ENCODE results near the gene GTPBP4.

Gene GTPBP4

GRCh38 chr10:974038-974784, 14.0 kb upstream of the GTPBP4 start:
- Histone ChIP-seq H3K36me3 (ENCODE audit: low read depth) (no peaks in the 10 kb centered on the region), H3K4me1 (ENCODE audit: insufficient read depth, poor library complexity, severe bottlenecking) (no peaks in the 10 kb centered on the region), H3K4me3 (ENCODE audit: severe bottlenecking) (no peak overlapping the region), H3K27me3 (ENCODE audit: insufficient read depth, poor library complexity, severe bottlenecking) (no peaks in the 10 kb centered on the region), H3K9me3 (ENCODE audit: severe bottlenecking) (peaks cover 3% of the 10 kb centered on the region), H3K27ac (ENCODE audit: poor library complexity, severe bottlenecking) (no peak overlapping the region)
- no peak for ATAC-seq (ENCODE audit: low read depth)
- no peak for TF ChIP-seq CTCF (IDR thresholded peaks at IDR 0.05; ENCODE audit: poor library complexity, severe bottlenecking)
- DNase-seq (ENCODE audit: low spot score), result no peak

GRCh38 chr10:974785-975074, 13.5 kb upstream of the GTPBP4 start:
- Histone ChIP-seq H3K27me3 (ENCODE audit: insufficient read depth, poor library complexity, severe bottlenecking) (no peaks in the 10 kb centered on the region), H3K4me1 (ENCODE audit: insufficient read depth, poor library complexity, severe bottlenecking) (no peaks in the 10 kb centered on the region), H3K36me3 (ENCODE audit: low read depth) (no peaks in the 10 kb centered on the region), H3K9me3 (ENCODE audit: severe bottlenecking) (peaks cover 3% of the 10 kb centered on the region), H3K27ac (ENCODE audit: poor library complexity, severe bottlenecking) (no peak overlapping the region), H3K4me3 (ENCODE audit: severe bottlenecking) (no peak overlapping the region)
- ATAC-seq (ENCODE audit: low read depth) (no peak), DNase-seq (ENCODE audit: low spot score) (no peak)
- no peak for TF ChIP-seq CTCF (IDR thresholded peaks at IDR 0.05; ENCODE audit: poor library complexity, severe bottlenecking)

- ATAC-seq (ENCODE audit: low read depth) (no peak), DNase-seq (ENCODE audit: low spot score) (no peak)
- no peaks in the 10 kb centered on the region for H3K36me3 ChIP-seq (ENCODE audit: low read depth)
- H3K4me3 ChIP-seq (ENCODE audit: severe bottlenecking), result no peak overlapping the region
- no peaks in the 10 kb centered on the region for H3K4me1 ChIP-seq (ENCODE audit: insufficient read depth, poor library complexity, severe bottlenecking)
- no peaks in the 10 kb centered on the region for H3K27me3 ChIP-seq (ENCODE audit: insufficient read depth, poor library complexity, severe bottlenecking)
- H3K27ac ChIP-seq (ENCODE audit: poor library complexity, severe bottlenecking), result no peak overlapping the region
- no peak for TF ChIP-seq CTCF (IDR thresholded peaks at IDR 0.05; ENCODE audit: poor library complexity, severe bottlenecking)
- H3K9me3 ChIP-seq (ENCODE audit: severe bottlenecking), result peaks cover 6% of the 10 kb centered on the region
These were observed 11.9 kb upstream of the GTPBP4 start for GRCh38 chr10:976316-976715.

GRCh38 chr10:978826-979421, 9.3 kb upstream of the GTPBP4 start:
- peaks cover 6% of the 10 kb centered on the region for H3K9me3 ChIP-seq (ENCODE audit: severe bottlenecking)
- H3K4me3 ChIP-seq (ENCODE audit: severe bottlenecking), result no peak overlapping the region
- DNase-seq (ENCODE audit: low spot score), result no peak
- no peak overlapping the region for H3K27ac ChIP-seq (ENCODE audit: poor library complexity, severe bottlenecking)
- no peaks in the 10 kb centered on the region for H3K36me3 ChIP-seq (ENCODE audit: low read depth)
- H3K4me1 ChIP-seq (ENCODE audit: insufficient read depth, poor library complexity, severe bottlenecking), result no peaks in the 10 kb centered on the region
- TF ChIP-seq CTCF (IDR thresholded peaks at IDR 0.05; ENCODE audit: poor library complexity, severe bottlenecking), result no peak
- ATAC-seq (ENCODE audit: low read depth), result no peak
- no peaks in the 10 kb centered on the region for H3K27me3 ChIP-seq (ENCODE audit: insufficient read depth, poor library complexity, severe bottlenecking)

- Histone ChIP-seq H3K4me3 (ENCODE audit: severe bottlenecking) (no peak overlapping the region), H3K4me1 (ENCODE audit: insufficient read depth, poor library complexity, severe bottlenecking) (no peaks in the 10 kb centered on the region), H3K27me3 (ENCODE audit: insufficient read depth, poor library complexity, severe bottlenecking) (no peaks in the 10 kb centered on the region), H3K27ac (ENCODE audit: poor library complexity, severe bottlenecking) (no peak overlapping the region), H3K9me3 (ENCODE audit: severe bottlenecking) (peaks cover 6% of the 10 kb centered on the region), H3K36me3 (ENCODE audit: low read depth) (no peaks in the 10 kb centered on the region)
- no peak for TF ChIP-seq CTCF (IDR thresholded peaks at IDR 0.05; ENCODE audit: poor library complexity, severe bottlenecking)
- DNase-seq (ENCODE audit: low spot score) (no peak), ATAC-seq (ENCODE audit: low read depth) (no peak)
These were observed 7.7 kb upstream of the GTPBP4 start for GRCh38 chr10:980468-981093.

All from RWPE2 (cell line).